ENCODE results near the gene ZNF324.
"Not testable (repeated sequence)": the region's sequence is repeated elsewhere in the genome, so short reads cannot be mapped to it uniquely, and the experiment has no call there.

ZNF324 gene

GRCh38 chr19:58466760-58467589, at the start of gene ZNF324:
Gene ZNF324 (plus strand): TSS chr19:58467080. CDS start chr19:58469186, 2,106 bp downstream.
- DNase-seq (ENCODE audit: low read depth in 2 of 2), result peak; percentile 95 to 97

- DNase-seq (ENCODE audit: low read depth in 2 of 2), result no peak
Measured at GRCh38 chr19:58428617-58429016, 38.3 kb upstream of the ZNF324 start.

GRCh38 chr19:58429745-58430144, 37.1 kb upstream of the ZNF324 start:
- no peak for DNase-seq (ENCODE audit: low read depth in 2 of 2)

- no peak for DNase-seq (ENCODE audit: low read depth in 2 of 2)
Measured at GRCh38 chr19:58434217-58434616, 32.7 kb upstream of the ZNF324 start.

GRCh38 chr19:58439576-58440554, 27.0 kb upstream of the ZNF324 start, which contains the start of gene ZNF132:
Gene ZNF132 (minus strand): TSS chr19:58440153. CDS start chr19:58439821, 332 bp downstream.
- DNase-seq (ENCODE audit: low read depth in 2 of 2), result peak; percentile 93 to 95

- DNase-seq (ENCODE audit: low read depth in 2 of 2), result no peak
Measured at GRCh38 chr19:58440556-58440955, 26.3 kb upstream of the ZNF324 start.

- DNase-seq (ENCODE audit: low read depth in 2 of 2), result not testable (repeated sequence)
Measured at GRCh38 chr19:58442986-58443385, 23.9 kb upstream of the ZNF324 start.

GRCh38 chr19:58448860-58449259, 18.0 kb upstream of the ZNF324 start:
- not testable (repeated sequence) for DNase-seq (ENCODE audit: low read depth in 2 of 2)

GRCh38 chr19:58449980-58450379, 16.9 kb upstream of the ZNF324 start:
- not testable (repeated sequence) for DNase-seq (ENCODE audit: low read depth in 2 of 2)

- no peak for DNase-seq (ENCODE audit: low read depth in 2 of 2)
Measured at GRCh38 chr19:58450856-58451357, 16.0 kb upstream of the ZNF324 start.

GRCh38 chr19:58451358-58452101, 15.3 kb upstream of the ZNF324 start, which contains the start of gene ZNF324B:
Gene ZNF324B (plus strand): TSS chr19:58451622. CDS start chr19:58453702, 2,080 bp downstream.
- peak; percentile 95 for DNase-seq (ENCODE audit: low read depth in 2 of 2)

- no peak for DNase-seq (ENCODE audit: low read depth in 2 of 2)
Measured at GRCh38 chr19:58453743-58454142, 13.1 kb upstream of the ZNF324 start.

GRCh38 chr19:58455306-58455705, 11.6 kb upstream of the ZNF324 start:
- no peak for DNase-seq (ENCODE audit: low read depth in 2 of 2)

GRCh38 chr19:58456111-58456510, 10.8 kb upstream of the ZNF324 start:
- DNase-seq (ENCODE audit: low read depth in 2 of 2), result no peak

GRCh38 chr19:58460039-58460438, 6.8 kb upstream of the ZNF324 start:
- DNase-seq (ENCODE audit: low read depth in 2 of 2), result no peak

- DNase-seq (ENCODE audit: low read depth in 2 of 2), result no peak
Measured at GRCh38 chr19:58466089-58466759, 656 bp upstream of the ZNF324 start.

GRCh38 chr19:58468216-58468839, 1.4 kb downstream of the ZNF324 start:
- no peak for DNase-seq (ENCODE audit: low read depth in 2 of 2)

GRCh38 chr19:58469241-58470013, 2.5 kb downstream of the ZNF324 start:
- DNase-seq (ENCODE audit: low read depth in 2 of 2), result no peak

GRCh38 chr19:58470837-58471543, 4.1 kb downstream of the ZNF324 start:
- not testable (repeated sequence) for DNase-seq (ENCODE audit: low read depth in 2 of 2)

All from stimulated activated CD8-positive, alpha-beta memory T cell treated with anti-CD3 and anti-CD28 coated beads, Interleukin-7, amount 100 ng/mL, for 4 hours (primary cell).